Activated CD8-positive, alpha-beta memory T cell treated with anti-CD3 and anti-CD28 coated beads for 36 hours (primary cell): ENCODE measurements around the gene ERC2. TPM values are rescaled to one million over a fixed set of nuclear protein-coding genes. Genes with fewer than 3 reads are reported as not detected.

Source experiments
- total RNA-seq, 2 experiments: library from RNA; stranded (reverse); gene quantifications; one replicate each; pipeline ENCODE4 v1.2.3, GENCODE V29; 2021

ERC2 gene
- total RNA-seq, 2 experiments from 2014 or later = not detected

Other genes with a start within 250 kb of the ERC2 start
- 10 to 100 TPM; 30.3 to 33.3 TPM for gene CCDC66, start 88.7 kb upstream of the ERC2 start, total RNA-seq
- gene TASOR, start 214.8 kb upstream of the ERC2 start, total RNA-seq = 10 to 100 TPM; 57.1 to 61.0 TPM